HG03520 (cell line): ENCODE data around the gene ELP6.
A peak's percentile ranks its signal among the peaks of the same experiment; 100 is the strongest.
"Not testable (repeated sequence)": the region's sequence is repeated elsewhere in the genome, so short reads cannot be mapped to it uniquely, and the experiment has no call there.

ENCODE experiments used
- ATAC-seq: cut with Tn5 transposase; IDR thresholded peaks from one replicate; pipeline ENCODE4 v1.9.1; 2021; ENCODE audit warnings: mild to moderate bottlenecking, moderate library complexity; ENCODE audit not compliant: unreplicated experiment

Gene ELP6

GRCh38 chr3:47512416-47513124 is 942 bp downstream of the ELP6 start:
- ATAC-seq = no peak

- ATAC-seq = not testable (repeated sequence)
Observed at GRCh38 chr3:47505267-47505666, 8.2 kb downstream of the ELP6 start.

- no peak for ATAC-seq
Observed at GRCh38 chr3:47504113-47504512, 9.4 kb downstream of the ELP6 start.

- no peak for ATAC-seq
Observed at GRCh38 chr3:47503033-47503432, 10.5 kb downstream of the ELP6 start.

- ATAC-seq = no peak
Observed at GRCh38 chr3:47496892-47497291, 16.6 kb downstream of the ELP6 start.

GRCh38 chr3:47495886-47496285 is 17.6 kb downstream of the ELP6 start:
- no peak for ATAC-seq

- ATAC-seq = no peak
Observed at GRCh38 chr3:47495111-47495510, 18.4 kb downstream of the ELP6 start.

GRCh38 chr3:47491777-47492176 is 21.7 kb downstream of the ELP6 start:
- no peak for ATAC-seq

GRCh38 chr3:47491186-47491585 is 22.3 kb downstream of the ELP6 start:
- no peak for ATAC-seq

- no peak for ATAC-seq
Observed at GRCh38 chr3:47487265-47487664, 26.2 kb downstream of the ELP6 start.

- no peak for ATAC-seq
Observed at GRCh38 chr3:47485812-47486211, 27.7 kb downstream of the ELP6 start.

- ATAC-seq = no peak
Observed at GRCh38 chr3:47482366-47482765, 31.1 kb downstream of the ELP6 start.

- ATAC-seq = not testable (repeated sequence)
Observed at GRCh38 chr3:47481763-47482162, 31.7 kb downstream of the ELP6 start.

GRCh38 chr3:47480267-47480666 is 33.2 kb downstream of the ELP6 start:
- ATAC-seq = not testable (repeated sequence)

- ATAC-seq = no peak
Observed at GRCh38 chr3:47479826-47480160, 33.7 kb downstream of the ELP6 start.

GRCh38 chr3:47478022-47478421 is 35.5 kb downstream of the ELP6 start:
- no peak for ATAC-seq

GRCh38 chr3:47476644-47477199 is 36.8 kb downstream of the ELP6 start:
- ATAC-seq = no peak

GRCh38 chr3:47476330-47476626 is 37.2 kb downstream of the ELP6 start:
- ATAC-seq = no peak

- ATAC-seq = peak; percentile 88
Observed at GRCh38 chr3:47475570-47476329, 37.8 kb downstream of the ELP6 start, which contains the start of gene SCAP. Gene SCAP, minus strand, starts transcription at chr3:47475941. Its CDS starts 32,948 bp downstream, at chr3:47442993.

GRCh38 chr3:47475029-47475569 is 38.4 kb downstream of the ELP6 start:
- ATAC-seq = no peak

GRCh38 chr3:47473391-47473790 is 40.1 kb downstream of the ELP6 start:
- no peak for ATAC-seq

GRCh38 chr3:47469616-47470015 is 43.9 kb downstream of the ELP6 start:
- no peak for ATAC-seq
